GM19455 (cell line): Measurements from ENCODE around the gene MAGEL2.
"Not testable (repeated sequence)": the region's sequence is repeated elsewhere in the genome, so short reads cannot be mapped to it uniquely, and the experiment has no call there.

Experiments
- ATAC-seq: cut with Tn5 transposase; IDR thresholded peaks from one replicate; pipeline ENCODE4 v1.9.1; 2021; ENCODE audit not compliant: unreplicated experiment

Gene MAGEL2

GRCh38 chr15:23616536-23616935, 31.1 kb downstream of the MAGEL2 start:
- no peak for ATAC-seq

DNA sequence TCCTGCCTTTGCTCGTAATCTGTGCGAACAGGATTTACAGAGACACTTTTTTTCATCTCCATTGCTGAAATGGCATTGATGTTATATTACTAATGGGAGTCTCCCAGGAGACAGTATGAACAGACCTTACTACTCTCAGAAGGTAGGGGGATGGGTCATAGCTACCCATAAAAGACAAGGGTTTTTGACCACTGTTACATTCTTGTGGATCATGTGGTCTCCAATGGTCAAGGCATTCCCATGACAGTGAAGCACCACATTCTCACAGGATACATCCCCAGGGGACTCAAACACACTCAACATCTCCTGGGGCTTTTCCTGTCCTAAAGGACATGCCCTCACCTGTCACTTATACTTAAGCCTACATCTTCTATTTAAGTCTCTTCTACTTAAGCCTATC, 41.4 kb downstream of the MAGEL2 start:
- ATAC-seq: no peak

DNA sequence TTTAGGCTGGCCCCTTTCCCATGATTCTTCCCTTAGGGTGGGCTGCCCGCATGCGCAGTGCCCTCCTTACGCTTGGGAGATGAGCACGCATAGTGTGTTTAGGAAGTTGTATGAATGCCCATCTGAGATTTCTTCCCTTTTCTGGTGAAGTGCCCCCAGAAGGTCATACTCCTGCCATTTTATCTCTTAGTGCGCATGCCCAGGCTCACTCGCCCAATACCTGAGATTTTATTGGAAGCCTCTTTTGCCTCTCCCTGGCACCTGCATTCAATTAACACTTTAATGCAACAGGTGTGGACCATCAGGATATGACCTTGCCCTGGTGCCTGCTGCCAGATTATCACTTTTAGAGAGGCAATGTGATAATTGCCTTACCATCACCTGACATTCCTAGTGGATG, 45.5 kb downstream of the MAGEL2 start:
- no peak for ATAC-seq

GRCh38 chr15:23599053-23599452, 48.6 kb downstream of the MAGEL2 start:
- no peak for ATAC-seq

DNA sequence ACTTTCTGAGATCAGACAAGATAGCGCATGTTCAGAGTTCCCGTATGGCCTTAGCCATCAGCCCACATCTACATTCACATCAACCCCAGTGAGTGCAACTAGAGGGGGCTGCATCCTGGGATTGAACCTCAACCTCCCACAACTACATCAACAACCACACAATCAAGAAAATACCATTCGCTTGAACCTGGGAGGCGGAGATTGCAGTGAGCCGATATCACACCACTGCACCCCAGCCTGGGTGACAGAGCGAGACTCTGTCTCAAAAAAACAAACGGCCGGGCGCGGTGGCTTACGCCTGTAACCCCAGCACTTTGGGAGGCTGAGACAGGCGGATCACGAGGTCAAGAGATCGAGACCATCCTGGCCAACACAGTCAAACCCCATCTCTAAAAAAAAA, 50.4 kb downstream of the MAGEL2 start:
- ATAC-seq: not testable (repeated sequence)

DNA sequence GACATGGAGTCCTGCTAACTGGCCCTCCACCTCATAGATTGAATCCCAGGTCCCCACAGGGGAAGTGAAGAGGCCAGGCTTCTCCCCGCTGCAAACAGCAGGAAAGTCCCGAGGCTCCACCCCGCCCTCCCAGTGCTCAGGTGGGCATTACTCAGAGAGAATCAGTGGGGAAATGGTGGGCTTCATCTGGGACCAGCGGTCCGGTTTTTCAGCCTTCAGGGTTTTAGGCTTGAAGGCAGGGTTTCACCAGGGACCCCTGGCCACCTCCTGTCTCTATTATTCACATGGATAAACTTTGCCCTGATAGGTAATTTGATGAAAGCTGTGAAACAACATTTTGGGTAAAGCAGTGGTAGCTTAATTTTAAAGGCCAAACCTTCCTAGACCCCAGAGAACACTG, 50.9 kb downstream of the MAGEL2 start:
- ATAC-seq: no peak

GRCh38 chr15:23595368-23595767, 52.3 kb downstream of the MAGEL2 start:
- ATAC-seq: no peak

- no peak for ATAC-seq
Observed at GRCh38 chr15:23594252-23594770, 53.4 kb downstream of the MAGEL2 start.
